K562 (cell line): ENCODE results near the gene DLAT. TPM values are rescaled to one million over a fixed set of nuclear protein-coding genes. Genes with fewer than 3 reads are reported as not detected.

Experiments
- ATAC-seq: fragments of 200-7000 bp; cut with Tn5 transposase; 3 replicates; pipeline ENCODE4 v1.9.1; 2020; ENCODE audit warnings: moderate library complexity
- BruUV-seq: library from RNA; stranded (reverse); fragments of 400-500 nt; replicated peaks from 2 replicates; lab custom pipeline; 2021; lab: Mats Ljungman, UMichigan
- CTCF ChIA-PET: fragments of 300-600 bp; formaldehyde crosslinking; extraction: SDS; loops from one replicate; lab custom pipeline; 2021; ENCODE audit warnings: low intra/inter-chr PET ratio; lab: Yijun Ruan, JAX
- POLR2A ChIA-PET: fragments of 300-600, 350-650 bp; sonication (Branson Sonifier 250); formaldehyde crosslinking; extraction: SDS; loops from one replicate; lab custom pipeline; 2021; ENCODE audit warnings: antibody characterized with exemption, inconsistent platforms; lab: Yijun Ruan, JAX
- DNase-seq, 4 experiments: peaks; one replicate each; pipeline versions ENCODE4 v3.0.0 to v3.0.0-alpha.2; 2011 to 2018; ENCODE audit warnings: low spot score in 3 of 4, mixed read lengths in 3 of 4; ENCODE audit errors: extremely low read depth in 1 of 4
- FAIRE-seq: peaks from 2 replicates; lab custom pipeline; 2011; peaks lifted over from hg19 to GRCh38; lab: Jason Lieb, UNC
- H2AFZ ChIP-seq: 2 replicates; pipeline ENCODE4 v1.6.0; 2011; ENCODE audit warnings: low read depth, low read length, control low read depth, inconsistent platforms
- H3K27ac ChIP-seq: fragments of 200-600 bp; 3 replicates; pipeline ENCODE4 v1.8.0; 2011; ENCODE audit warnings: low read depth, mild to moderate bottlenecking, control low read depth, inconsistent platforms, low read length, moderate library complexity, mixed read lengths; ENCODE audit errors: extremely low read depth
- H3K27me3 ChIP-seq, 2 experiments: fragments of 300-600 bp in 1 of 2; 2 replicates in 1 of 2; 3 replicates in 1 of 2; pipeline versions ENCODE4 v1.6.0 to v1.8.0; 2011; ENCODE audit warnings: inconsistent platforms in 2 of 2, low read length in 2 of 2, mild to moderate bottlenecking in 1 of 2, mixed read lengths in 1 of 2, moderate library complexity in 1 of 2; ENCODE audit not compliant: control insufficient read depth in 2 of 2, insufficient read depth in 2 of 2
- H3K36me3 ChIP-seq: fragments of 300-600 bp; 3 replicates; pipeline ENCODE4 v1.8.0; 2011; ENCODE audit warnings: mild to moderate bottlenecking, low read length, inconsistent platforms; ENCODE audit not compliant: control insufficient read depth, insufficient read depth
- H3K4me1 ChIP-seq, 2 experiments: fragments of 200-600 bp in 1 of 2; replicated peaks in 1 of 2; 2 replicates in 1 of 2; 3 replicates in 1 of 2; pipeline versions ENCODE4 v1.5.1 to v1.8.0; 2011; ENCODE audit warnings: inconsistent platforms in 2 of 2, low read length in 2 of 2, mild to moderate bottlenecking in 1 of 2, mixed read lengths in 1 of 2, moderate library complexity in 1 of 2; ENCODE audit not compliant: control insufficient read depth in 2 of 2, insufficient read depth in 2 of 2
- H3K4me2 ChIP-seq: 2 replicates; pipeline ENCODE4 v1.6.1; 2011; ENCODE audit warnings: low read length, control low read depth, inconsistent platforms, mixed read lengths; ENCODE audit not compliant: insufficient read depth
- H3K4me3 ChIP-seq: fragments of 200-600 bp; sonication (generic), shearing (Covaris generic); 2 replicates; pipeline ENCODE4 v1.5.1; 2016; ENCODE audit warnings: control low read depth, inconsistent platforms
- H3K79me2 ChIP-seq: fragments of 200-600 bp; 3 replicates; pipeline ENCODE4 v1.8.0; 2011; ENCODE audit warnings: low read length, inconsistent platforms; ENCODE audit not compliant: control insufficient read depth, insufficient read depth
- H3K9ac ChIP-seq, 2 experiments: 2 replicates each; pipeline versions ENCODE4 v1.6.0 to v1.6.1; 2011; ENCODE audit warnings: low read depth in 2 of 2, low read length in 2 of 2, control low read depth in 1 of 2, inconsistent platforms in 1 of 2, mild to moderate bottlenecking in 1 of 2, mixed read lengths in 1 of 2; ENCODE audit not compliant: insufficient read depth in 1 of 2
- H3K9me1 ChIP-seq: one replicate; pipeline ENCODE4 v1.6.0; 2011; ENCODE audit warnings: inconsistent platforms, mild to moderate bottlenecking, low read length, moderate library complexity; ENCODE audit not compliant: control insufficient read depth, insufficient read depth
- H3K9me3 ChIP-seq: replicated peaks from 2 replicates; pipeline ENCODE4 v1.5.1; 2011; ENCODE audit warnings: low read depth, low read length, inconsistent platforms; ENCODE audit not compliant: control insufficient read depth, insufficient read depth
- H4K20me1 ChIP-seq: replicated peaks from 2 replicates; pipeline ENCODE4 v1.6.1; 2011; ENCODE audit warnings: low read length, inconsistent platforms, mixed read lengths; ENCODE audit not compliant: control insufficient read depth, insufficient read depth
- ASH1L ChIP-seq: fragments of 450-650 bp; IDR thresholded peaks from 2 replicates; pipeline ENCODE4 v1.6.1; 2018; ENCODE audit warnings: borderline replicate concordance, mild to moderate bottlenecking, low read depth; ENCODE audit not compliant: partially characterized antibody
- BDP1 ChIP-seq: IDR thresholded peaks from 3 replicates; pipeline ENCODE4 v1.6.1; 2011; ENCODE audit not compliant: insufficient read length, insufficient read depth
- BMI1 ChIP-seq: fragments of 150-350 bp; IDR thresholded peaks from 2 replicates; pipeline ENCODE4 v1.6.1; 2014; ENCODE audit warnings: low read length
- DDX20 ChIP-seq: fragments of 450-650 bp; IDR thresholded peaks from 2 replicates; pipeline ENCODE4 v1.6.1; 2016; ENCODE audit warnings: missing genetic modification characterization, low read depth, mild to moderate bottlenecking, missing compliant biosample characterization, moderate library complexity
- PRPF4 ChIP-seq: fragments of 200-400 bp; formaldehyde crosslinking; IDR thresholded peaks from one replicate; pipeline ENCODE4 v1.6.1; 2017; ENCODE audit warnings: low read length, low read depth, mild to moderate bottlenecking; ENCODE audit not compliant: insufficient read depth, poor library complexity, severe bottlenecking
- TEAD4 ChIP-seq, 2 experiments: sonication (generic) in 1 of 2; formaldehyde crosslinking in 1 of 2; IDR thresholded peaks; 2 replicates each; pipeline versions ENCODE4 v1.6.1 to v1.8.0; 2012 to 2022; ENCODE audit warnings: borderline replicate concordance in 1 of 2, inconsistent platforms in 1 of 2, low read length in 1 of 2, mild to moderate bottlenecking in 1 of 2, missing genetic modification reagents in 1 of 2
- WGBS: fragments of 100-300 bp; shearing (Covaris generic); methylation state at CpG from one replicate; pipeline ENCODE4 v1.1.6; 2016; ENCODE audit warnings: low coverage, mixed read lengths; ENCODE audit not compliant: insufficient coverage; ENCODE audit errors: missing lambda C conversion rate; 5-methylcytosine and 5-hydroxymethylcytosine counted together
- in situ Hi-C: fragments of 300-500 bp; cut with MboI; formaldehyde crosslinking; loops from 4 replicates; pipeline ENCODE4 v1.15.0; 2018; ENCODE audit warnings: inconsistent platforms, mixed read lengths
- intact Hi-C: fragments of 100-400 bp; cut with micrococcal nuclease; formaldehyde crosslinking; loops from 2 replicates; pipeline ENCODE4 v1.14.2; 2022
- polyA plus RNA-seq, 8 experiments: library from polyadenylated mRNA; depleted of rRNA in 4 of 8; stranded (reverse) in 5 of 8; unstranded in 3 of 8; fragments of >200 nt; fragmentation: Nextera tagmentation in 2 of 8; fragmentation: Illumina TruSeq in 1 of 8; extraction: Ambion mirVana in 2 of 8; extraction: Trizol in 1 of 8; gene quantifications; 2 replicates each; pipeline versions ENCODE4 v1.2.1 to v1.2.3, GENCODE V29; 2011 to 2014; ENCODE audit warnings: inconsistent platforms in 1 of 8, missing spikeins in 1 of 8
- total RNA-seq, 7 experiments: library from RNA; depleted of rRNA in 6 of 7; stranded (reverse); fragments of >200 nt in 6 of 7; fragmentation: Illumina TruSeq in 2 of 7; extraction: Trizol in 2 of 7; gene quantifications; 2 replicates each; pipeline versions ENCODE4 v1.2.1 to v1.2.3, GENCODE V29; 2011 to 2021; ENCODE audit warnings: low replicate concordance in 1 of 7

DLAT gene
- total and polyA plus RNA-seq, 9 of the 15 experiments (the other 6 are each of a cell fraction or from before 2014, with no cell fraction given) = 41.7 to 152 (median 105) TPM

DNA sequence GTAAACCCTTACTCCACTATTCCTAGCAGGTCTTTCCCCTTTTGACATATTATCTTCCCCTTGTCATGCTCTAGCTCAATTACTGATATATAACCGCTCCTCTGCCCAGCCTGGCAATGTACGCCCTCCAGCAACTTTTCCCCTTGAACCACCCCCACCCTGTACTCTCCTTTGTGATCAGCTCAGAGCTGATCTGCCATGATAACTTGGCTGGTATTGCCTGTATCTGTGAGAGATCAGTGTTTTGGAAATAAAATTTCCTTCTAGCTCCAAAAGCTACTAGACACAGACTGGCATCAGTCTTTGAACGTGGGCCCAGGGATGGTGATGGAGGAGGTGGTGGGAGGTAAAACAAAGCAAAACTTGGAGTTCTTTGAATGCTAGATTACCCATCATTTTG, 45.1 kb upstream of the DLAT start:
- in situ Hi-C loops (no loop called here), intact Hi-C loops (loop anchor here (10.0 kb wide), 1 partner anchor 375 kb away; the partner anchor contains the start of gene SIK2)
- Histone ChIP-seq H3K27ac (no peak overlapping the region), H3K4me3 (no peak overlapping the region), H3K4me1 (peaks cover 11 to 28% of the 10 kb centered on the region in 2 experiments), H3K9ac (no peak overlapping the region), H3K79me2 (no peaks in the 10 kb centered on the region), H3K9me3 (no peaks in the 10 kb centered on the region), H3K4me2 (no peak overlapping the region), H3K9me1 (no peaks in the 10 kb centered on the region), H2AFZ (no peak overlapping the region), H4K20me1 (no peaks in the 10 kb centered on the region), H3K27me3 (no peaks in the 10 kb centered on the region), H3K36me3 (peaks cover 8% of the 10 kb centered on the region; the same call in 1 of the 3 replicates)
- FAIRE-seq = no peak
- TF ChIP-seq BMI1 (no peak), DDX20 (no peak), BDP1 (no peak), ASH1L (no peak), PRPF4 (no peak), TEAD4 (IDR thresholded peaks at IDR 0.05; ENCODE audit: low read length) (no peak), TEAD4 (CRISPR knock-in tag; IDR thresholded peaks at IDR 0.05; ENCODE audit: borderline replicate concordance) (no peak)
- WGBS = 46% methylated on average over 3 of the region's 3 CpGs
- ChIA-PET POLR2A (interaction anchor here (0.5 to 1.4 kb wide), 3 partner anchors 15 to 1068 kb away, joined by 3 read pairs; no protein-coding TSS in a partner anchor), CTCF (interaction anchor here (1.8 kb wide), 1 partner anchor 101 kb away, joined by 5 read pairs; the partner anchor contains the start of genes CFAP68 and FDXACB1)
- ATAC-seq = no peak
- no TSS peak for BruUV-seq
- DNase-seq = no peak
